SK-N-MC (cell line): Measurements from ENCODE around the gene TGIF2.

ENCODE experiments used
- EZH2 ChIP-seq: fragments of 200-600 bp; sonication (generic); IDR thresholded peaks from one replicate; pipeline ENCODE4 v1.6.1; 2017; ENCODE audit warnings: antibody characterized with exemption
- FOXP2 ChIP-seq: optimal IDR thresholded peaks from 2 replicates; pipeline ENCODE3; 2011; ENCODE audit warnings: mild to moderate bottlenecking, moderate library complexity; ENCODE audit not compliant: insufficient read depth; ENCODE audit errors: extremely low read length, control extremely low read depth
- POLR2AphosphoS5 ChIP-seq: IDR thresholded peaks from 2 replicates; pipeline ENCODE4 v1.6.1; 2012; ENCODE audit warnings: mild to moderate bottlenecking, low read depth, low read length, borderline replicate concordance

- TF ChIP-seq POLR2AphosphoS5 (no peak), EZH2 (no peak), FOXP2 (no peak)
These were observed 26.5 kb downstream of the TGIF2 start for GRCh38 chr20:36599912-36600345.
